ENCODE results near the gene UBE2K. TPM values are rescaled to one million over a fixed set of nuclear protein-coding genes. Genes with fewer than 3 reads are reported as not detected.
"Not testable (repeated sequence)": the region's sequence is repeated elsewhere in the genome, so short reads cannot be mapped to it uniquely, and the experiment has no call there.

Gene UBE2K
- total RNA-seq, 4 donors from 2014 or later = 21.5 to 32.2 (median 25.7) TPM

DNA sequence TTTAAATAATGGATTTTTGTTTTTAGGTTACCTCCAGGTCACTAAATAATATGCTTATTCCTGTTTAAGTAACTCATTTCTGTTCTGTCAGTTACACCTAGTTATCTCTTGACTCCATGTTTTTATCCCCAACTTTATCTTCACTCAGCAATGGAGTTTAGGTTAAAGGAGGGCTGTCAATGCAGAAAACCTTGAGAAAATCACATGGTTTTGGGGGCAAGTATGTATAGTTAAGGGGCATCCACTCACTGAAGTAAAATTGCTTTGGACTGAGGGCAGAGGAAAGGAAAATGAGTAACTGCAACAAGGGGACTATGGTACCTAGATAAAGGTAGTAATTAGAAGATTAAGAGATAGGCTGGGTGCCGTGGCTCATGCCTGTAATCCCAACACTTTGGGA lies 87.1 kb downstream of the UBE2K start:
- TF ChIP-seq, protein P1, sequence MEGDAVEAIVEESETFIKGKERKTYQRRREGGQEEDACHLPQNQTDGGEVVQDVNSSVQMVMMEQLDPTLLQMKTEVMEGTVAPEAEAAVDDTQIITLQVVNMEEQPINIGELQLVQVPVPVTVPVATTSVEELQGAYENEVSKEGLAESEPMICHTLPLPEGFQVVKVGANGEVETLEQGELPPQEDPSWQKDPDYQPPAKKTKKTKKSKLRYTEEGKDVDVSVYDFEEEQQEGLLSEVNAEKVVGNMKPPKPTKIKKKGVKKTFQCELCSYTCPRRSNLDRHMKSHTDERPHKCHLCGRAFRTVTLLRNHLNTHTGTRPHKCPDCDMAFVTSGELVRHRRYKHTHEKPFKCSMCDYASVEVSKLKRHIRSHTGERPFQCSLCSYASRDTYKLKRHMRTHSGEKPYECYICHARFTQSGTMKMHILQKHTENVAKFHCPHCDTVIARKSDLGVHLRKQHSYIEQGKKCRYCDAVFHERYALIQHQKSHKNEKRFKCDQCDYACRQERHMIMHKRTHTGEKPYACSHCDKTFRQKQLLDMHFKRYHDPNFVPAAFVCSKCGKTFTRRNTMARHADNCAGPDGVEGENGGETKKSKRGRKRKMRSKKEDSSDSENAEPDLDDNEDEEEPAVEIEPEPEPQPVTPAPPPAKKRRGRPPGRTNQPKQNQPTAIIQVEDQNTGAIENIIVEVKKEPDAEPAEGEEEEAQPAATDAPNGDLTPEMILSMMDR (IDR thresholded peaks at IDR 0.05) = no peak
- no peak for TF ChIP-seq POLR2A (IDR thresholded peaks at IDR 0.05)
- intact Hi-C loops (cut with DNase I; ENCODE audit: low total_unique reads) = no loop called here
- no peak for DNase-seq (ENCODE audit: low spot score in 2 of 2)
- H3K4me3 ChIP-seq (ENCODE audit: low read depth, poor library complexity, severe bottlenecking) = no peak overlapping the region
- WGBS, 2 donors = 39 to 44% methylated on average over 1 of the region's 1 CpG

DNA sequence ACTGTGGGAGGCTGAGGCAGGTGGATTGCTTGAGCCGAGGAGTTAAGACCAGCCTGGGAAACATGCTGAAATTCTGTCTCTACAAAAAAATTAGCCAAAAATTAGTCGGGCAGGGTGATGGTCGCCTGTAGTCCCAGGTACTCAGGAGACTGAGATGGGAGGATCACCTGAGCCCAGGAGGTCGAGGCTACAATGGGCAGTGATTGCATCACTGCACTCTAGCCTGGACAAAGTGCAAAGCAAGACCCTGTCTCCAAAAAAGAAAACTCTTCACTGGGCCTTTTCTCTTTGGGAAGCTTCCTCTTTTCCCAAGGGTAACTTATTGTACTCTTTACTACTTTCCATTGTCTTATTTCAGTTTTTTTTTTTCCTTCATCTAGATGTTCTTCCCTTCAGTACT lies 88.9 kb downstream of the UBE2K start:
- H3K4me3 ChIP-seq (ENCODE audit: low read depth, poor library complexity, severe bottlenecking) = no peak overlapping the region
- no peak for DNase-seq (ENCODE audit: low spot score in 2 of 2)
- WGBS, 2 donors = 81 to 90% methylated on average over 4 of the region's 4 CpGs
- no peak for TF ChIP-seq POLR2A (IDR thresholded peaks at IDR 0.05)
- TF ChIP-seq, protein P1 (IDR thresholded peaks at IDR 0.05) = no peak
- intact Hi-C loops (cut with DNase I; ENCODE audit: low total_unique reads) = no loop called here

DNA sequence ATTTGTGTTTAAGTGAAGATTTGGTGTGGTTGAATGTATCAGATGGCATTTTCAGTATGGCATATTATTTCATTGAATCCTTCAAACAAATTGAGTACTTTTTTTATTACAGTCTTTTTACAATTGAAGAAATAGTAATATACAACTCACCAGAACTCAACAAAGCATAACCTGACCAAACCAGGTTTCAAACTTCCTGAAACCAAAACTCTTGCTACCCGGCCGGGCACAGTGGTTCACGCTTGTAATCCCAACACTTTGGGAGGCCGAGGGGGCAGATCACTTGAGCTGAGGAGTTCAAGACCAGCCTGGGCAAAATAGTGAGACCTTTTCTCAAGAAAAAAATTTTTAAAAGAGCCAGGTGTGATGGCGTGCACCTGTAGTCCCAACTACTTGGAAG lies 94.2 kb downstream of the UBE2K start:
- H3K4me3 ChIP-seq (ENCODE audit: low read depth, poor library complexity, severe bottlenecking) = no peak overlapping the region
- WGBS, 2 donors = 88 to 91% methylated on average over 5 of the region's 5 CpGs
- TF ChIP-seq, protein P1 (IDR thresholded peaks at IDR 0.05) = no peak
- TF ChIP-seq POLR2A (IDR thresholded peaks at IDR 0.05) = no peak
- DNase-seq (ENCODE audit: low spot score in 2 of 2) = peak in 1 of 2 donors; percentile 57
- intact Hi-C loops (cut with DNase I; ENCODE audit: low total_unique reads) = no loop called here

DNA sequence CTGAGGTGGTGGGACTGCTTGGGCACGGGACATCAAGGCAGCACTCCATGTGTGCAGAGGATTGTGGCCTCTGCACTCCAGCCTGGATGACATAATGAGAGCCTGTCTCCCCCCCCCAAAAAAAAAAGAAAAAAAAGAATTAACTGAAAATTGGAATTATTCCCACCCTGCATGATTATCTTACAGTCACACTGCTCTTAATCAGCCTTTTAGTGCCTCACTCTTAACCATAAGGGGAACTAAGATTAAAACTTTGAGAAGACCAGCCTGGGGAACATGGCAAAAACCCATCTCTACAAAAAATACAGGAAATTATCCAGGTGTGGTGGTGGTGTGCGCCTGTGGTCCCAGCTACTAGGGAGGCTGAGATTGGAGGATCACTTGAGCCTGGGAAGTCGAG lies 94.6 kb downstream of the UBE2K start:
- H3K4me3 ChIP-seq (ENCODE audit: low read depth, poor library complexity, severe bottlenecking) = no peak overlapping the region
- intact Hi-C loops (cut with DNase I; ENCODE audit: low total_unique reads) = no loop called here

DNA sequence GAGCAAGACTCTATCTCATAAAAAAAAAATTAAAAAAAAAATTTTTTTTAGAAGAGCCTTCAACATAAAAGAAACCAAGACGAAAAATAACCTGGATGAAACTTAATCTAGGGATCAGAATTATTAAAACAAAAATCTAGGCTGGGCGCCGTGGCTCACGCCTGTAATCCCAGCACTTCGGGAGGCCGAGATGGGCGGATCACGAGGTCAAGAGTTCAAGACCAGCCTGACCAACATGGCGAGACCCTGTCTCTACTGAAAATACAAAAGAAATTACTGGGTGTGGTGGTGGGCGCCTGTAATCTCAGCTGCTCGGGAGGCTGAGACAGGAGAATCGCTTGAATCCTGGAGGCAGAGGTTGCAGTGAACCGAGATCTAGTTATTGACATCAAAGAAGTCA lies 95.0 kb downstream of the UBE2K start:
- DNase-seq (ENCODE audit: low spot score in 2 of 2) = peak in 1 of 2 donors; percentile 28
- H3K4me3 ChIP-seq (ENCODE audit: low read depth, poor library complexity, severe bottlenecking); intact Hi-C loops (cut with DNase I; ENCODE audit: low total_unique reads): not testable (repeated sequence)
- 93 to 94% methylated on average over 13 of the region's 13 CpGs for WGBS, 2 donors

More for the DNA sequence above, 94.6 kb downstream of the UBE2K start:
- 85 to 87% methylated on average over 3 of the region's 3 CpGs for WGBS, 2 donors
- no peak for TF ChIP-seq POLR2A (IDR thresholded peaks at IDR 0.05)
- TF ChIP-seq, protein P1 (IDR thresholded peaks at IDR 0.05) = no peak
- no peak for DNase-seq (ENCODE audit: low spot score in 2 of 2)

DNA sequence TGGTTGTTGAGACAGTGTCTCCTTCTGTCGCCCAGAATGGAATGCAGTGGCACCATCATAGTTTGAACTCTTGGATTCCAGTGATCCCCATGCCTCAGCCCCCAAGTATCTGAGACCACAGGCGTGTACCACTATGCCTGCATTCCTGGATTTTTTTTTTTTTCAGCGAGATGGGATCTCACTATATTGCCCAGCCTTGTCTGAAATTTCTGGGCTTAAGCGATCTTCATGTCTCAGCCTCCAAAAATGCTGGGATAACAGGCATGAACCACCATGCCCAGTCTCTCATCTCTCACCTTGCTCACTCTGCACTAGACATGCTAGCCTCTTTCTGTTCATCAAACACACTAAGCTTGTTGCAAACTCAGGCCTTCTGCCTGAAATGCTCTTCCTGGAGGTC lies 104.1 kb downstream of the UBE2K start:
- intact Hi-C loops (cut with DNase I; ENCODE audit: low total_unique reads) = no loop called here
- WGBS, 2 donors = 77 to 84% methylated on average over 4 of the region's 4 CpGs
- peak in 1 of 2 donors; percentile 18 for DNase-seq (ENCODE audit: low spot score in 2 of 2)
- no peak overlapping the region for H3K4me3 ChIP-seq (ENCODE audit: low read depth, poor library complexity, severe bottlenecking)
- no peak for TF ChIP-seq POLR2A (IDR thresholded peaks at IDR 0.05)
- TF ChIP-seq, protein P1 (IDR thresholded peaks at IDR 0.05) = no peak

Measured in lower leg skin (tissue), 4 donors.